WERI-Rb-1 (cell line): ENCODE data around the gene AKR7A3.

Experiments used
- DNase-seq: peaks from one replicate; pipeline ENCODE4 v3.0.0-alpha.2; 2020
- H3K27ac ChIP-seq: fragments of 250-450 bp; sonication (Bioruptor Pico); 2 replicates; pipeline ENCODE4 v1.5.1; 2020; ENCODE audit warnings: mild to moderate bottlenecking, moderate library complexity
- H3K27me3 ChIP-seq: fragments of 250-450 bp; sonication (Bioruptor Pico); 2 replicates; pipeline ENCODE4 v1.5.1; 2021; ENCODE audit warnings: mild to moderate bottlenecking, low read depth, moderate library complexity; ENCODE audit not compliant: insufficient read depth, severe bottlenecking
- H3K36me3 ChIP-seq: fragments of 250-450 bp; sonication (Bioruptor Pico); 2 replicates; pipeline ENCODE4 v1.5.1; 2020; ENCODE audit warnings: mild to moderate bottlenecking, moderate library complexity
- H3K4me3 ChIP-seq: 2 replicates; pipeline ENCODE4 v1.5.1; 2011; ENCODE audit warnings: low read depth, mild to moderate bottlenecking, control low read depth, low read length
- H3K9me3 ChIP-seq: fragments of 250-450 bp; sonication (Bioruptor Pico); 2 replicates; pipeline ENCODE4 v1.5.1; 2021; ENCODE audit warnings: mild to moderate bottlenecking, moderate library complexity; ENCODE audit not compliant: severe bottlenecking
- CTCF ChIP-seq: IDR thresholded peaks from 2 replicates; pipeline ENCODE4 v1.5.1; 2011; ENCODE audit warnings: low read depth, mild to moderate bottlenecking, control low read depth, inconsistent platforms, low read length

AKR7A3 gene

GRCh38 chr1:19325368-19325957 is 36.9 kb upstream of the AKR7A3 start:
- Histone ChIP-seq H3K9me3 (no peaks in the 10 kb centered on the region), H3K36me3 (peaks cover 47% of the 10 kb centered on the region), H3K27ac (no peak overlapping the region), H3K4me3 (no peak overlapping the region), H3K27me3 (no peaks in the 10 kb centered on the region)
- DNase-seq = no peak
- no peak for TF ChIP-seq CTCF

- DNase-seq = no peak
- Histone ChIP-seq H3K9me3 (no peaks in the 10 kb centered on the region), H3K27me3 (no peaks in the 10 kb centered on the region), H3K27ac (no peak overlapping the region), H3K4me3 (no peak overlapping the region), H3K36me3 (peaks cover 43% of the 10 kb centered on the region)
- no peak for TF ChIP-seq CTCF
These were observed 36.1 kb upstream of the AKR7A3 start for GRCh38 chr1:19324665-19324990.

GRCh38 chr1:19323987-19324664 is 35.6 kb upstream of the AKR7A3 start:
- no peak for TF ChIP-seq CTCF
- H3K27ac ChIP-seq = no peak overlapping the region
- H3K36me3 ChIP-seq = peaks cover 43% of the 10 kb centered on the region
- H3K9me3 ChIP-seq = no peaks in the 10 kb centered on the region
- H3K4me3 ChIP-seq = no peak overlapping the region
- DNase-seq = no peak
- no peaks in the 10 kb centered on the region for H3K27me3 ChIP-seq

GRCh38 chr1:19322481-19322880 is 33.9 kb upstream of the AKR7A3 start:
- no peak for DNase-seq
- no peaks in the 10 kb centered on the region for H3K9me3 ChIP-seq
- H3K27ac ChIP-seq = no peak overlapping the region
- no peak for TF ChIP-seq CTCF
- no peak overlapping the region for H3K4me3 ChIP-seq
- peaks cover 42% of the 10 kb centered on the region for H3K36me3 ChIP-seq
- H3K27me3 ChIP-seq = no peaks in the 10 kb centered on the region

GRCh38 chr1:19321071-19321470 is 32.5 kb upstream of the AKR7A3 start:
- Histone ChIP-seq H3K27me3 (no peaks in the 10 kb centered on the region), H3K4me3 (no peak overlapping the region), H3K9me3 (no peaks in the 10 kb centered on the region), H3K36me3 (peaks cover 36% of the 10 kb centered on the region), H3K27ac (no peak overlapping the region)
- no peak for TF ChIP-seq CTCF
- no peak for DNase-seq

- Histone ChIP-seq H3K36me3 (peaks cover 24% of the 10 kb centered on the region), H3K4me3 (no peak overlapping the region), H3K27ac (no peak overlapping the region), H3K9me3 (no peaks in the 10 kb centered on the region), H3K27me3 (no peaks in the 10 kb centered on the region)
- DNase-seq = no peak
- no peak for TF ChIP-seq CTCF
These were observed 30.6 kb upstream of the AKR7A3 start for GRCh38 chr1:19319196-19319595.
